HG03571 (cell line): ENCODE results near the gene WDR6.
A peak's percentile ranks its signal among the peaks of the same experiment; 100 is the strongest.

ENCODE experiments used
- ATAC-seq: cut with Tn5 transposase; IDR thresholded peaks from one replicate; pipeline ENCODE4 v1.9.1; 2021; ENCODE audit not compliant: unreplicated experiment

Gene WDR6

DNA sequence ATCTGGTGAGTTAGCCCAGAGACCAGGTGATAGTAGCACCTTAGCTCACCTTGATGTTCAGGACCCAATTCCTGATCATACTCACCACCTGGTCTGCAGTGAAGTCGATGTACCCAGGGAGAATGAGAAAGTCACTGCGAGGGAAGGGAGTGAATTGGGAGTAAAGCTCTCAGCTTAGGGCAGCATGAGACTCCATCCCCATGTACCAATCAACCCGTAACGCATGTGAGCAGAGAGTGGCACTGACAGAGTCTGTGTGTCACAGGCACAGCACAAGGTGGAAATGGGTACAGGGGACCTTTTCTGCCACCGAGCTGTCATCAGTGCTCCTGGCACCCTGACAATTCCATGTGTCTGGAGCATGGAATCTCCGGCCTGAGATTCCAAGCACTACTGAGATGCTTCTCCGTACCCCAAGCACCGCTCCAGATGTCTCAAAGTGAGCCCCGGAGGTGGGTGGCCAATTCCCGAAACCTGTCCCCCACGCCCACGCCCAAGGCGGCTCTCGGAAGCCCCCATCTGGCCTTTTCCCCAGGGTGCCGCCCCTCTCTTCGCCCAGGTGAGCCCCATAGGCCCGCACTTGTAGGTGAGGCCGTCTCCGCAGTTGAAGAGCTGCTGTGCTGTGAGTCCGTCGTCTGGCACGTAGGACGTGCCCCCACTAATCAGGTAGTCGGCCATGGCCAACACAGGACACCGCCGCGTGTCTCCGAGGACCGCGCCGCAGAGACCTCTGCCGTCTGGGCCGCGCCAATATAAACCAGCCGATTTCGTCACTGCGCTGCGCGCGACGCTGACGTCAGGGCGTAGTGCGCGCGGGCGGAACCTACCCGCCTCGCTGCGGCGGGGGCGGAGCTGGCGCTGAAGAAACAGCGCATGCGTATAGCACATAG is 21.7 kb downstream of the WDR6 start, which contains the start of gene IMPDH2:
Gene IMPDH2, minus strand, starts transcription at position 726 of the 890 bp plus-strand sequence. Its CDS starts 48 bp downstream, at position 678.
- ATAC-seq: peak; percentile 84

DNA sequence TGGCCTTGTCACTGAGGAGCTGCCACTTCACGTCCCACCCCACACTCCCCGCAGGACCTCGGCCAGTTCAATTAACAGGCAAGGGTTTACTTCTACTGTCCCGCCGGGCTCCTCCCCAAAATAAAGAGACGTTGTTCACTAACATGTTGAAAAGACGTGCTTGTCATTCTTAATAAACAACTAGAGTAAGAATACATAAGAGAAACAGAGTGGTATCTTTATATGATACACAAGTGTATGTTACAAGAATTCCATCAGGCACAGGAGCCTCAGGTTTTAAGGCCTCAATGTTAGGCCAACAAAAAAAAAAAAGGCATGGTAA is 22.3 kb downstream of the WDR6 start:
- ATAC-seq: no peak

DNA sequence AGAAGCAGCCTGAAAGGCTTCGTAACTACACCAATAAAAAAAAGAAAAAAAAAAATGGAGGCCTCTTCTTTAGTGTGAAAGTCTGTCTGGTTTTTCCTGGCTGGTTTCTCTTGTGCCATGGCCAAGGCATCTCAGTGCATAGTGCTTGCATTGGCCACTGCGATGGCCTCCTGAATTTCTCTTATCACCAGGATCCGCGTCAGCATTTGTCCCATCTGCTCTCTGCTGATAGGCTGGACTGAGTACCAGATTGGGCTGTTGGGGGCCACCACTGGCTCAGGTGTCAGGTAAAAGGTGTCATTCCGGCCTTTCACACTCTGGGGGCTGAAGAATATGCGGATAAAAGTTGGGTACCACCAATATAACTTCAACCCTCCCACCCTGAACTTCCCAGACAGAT is 23.1 kb downstream of the WDR6 start:
- no peak for ATAC-seq

DNA sequence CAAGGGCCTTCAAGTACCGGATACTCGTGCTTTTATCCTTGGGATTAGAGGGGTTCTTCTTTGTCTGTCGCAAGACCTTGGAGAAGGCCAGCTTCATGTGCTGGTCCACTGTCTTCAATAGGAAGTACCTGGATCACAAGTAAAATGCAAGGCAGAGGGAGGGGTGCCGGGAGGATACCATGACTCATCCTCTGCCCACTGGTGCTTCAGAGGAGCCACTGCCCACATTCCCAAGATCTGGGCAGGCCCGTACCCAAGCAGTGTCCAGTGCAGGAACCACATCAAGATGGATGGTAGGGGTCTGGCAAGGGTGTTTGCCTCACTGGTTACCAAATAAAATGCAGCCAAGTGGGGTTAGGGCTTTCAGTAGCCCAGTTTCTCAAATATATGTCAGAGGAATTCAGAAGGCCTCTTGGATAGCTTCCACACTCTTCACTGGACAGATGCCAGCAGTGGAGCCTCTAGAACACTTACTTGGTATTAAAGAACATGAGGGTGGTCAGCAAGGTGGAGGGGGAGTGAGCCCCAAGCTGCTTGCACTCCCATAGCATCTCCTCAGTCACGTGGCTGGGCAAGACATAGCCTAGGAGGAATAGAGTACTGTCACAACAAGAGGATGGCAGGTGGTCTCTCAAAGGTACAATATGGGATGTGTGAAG is 25.6 kb downstream of the WDR6 start:
- ATAC-seq: no peak

DNA sequence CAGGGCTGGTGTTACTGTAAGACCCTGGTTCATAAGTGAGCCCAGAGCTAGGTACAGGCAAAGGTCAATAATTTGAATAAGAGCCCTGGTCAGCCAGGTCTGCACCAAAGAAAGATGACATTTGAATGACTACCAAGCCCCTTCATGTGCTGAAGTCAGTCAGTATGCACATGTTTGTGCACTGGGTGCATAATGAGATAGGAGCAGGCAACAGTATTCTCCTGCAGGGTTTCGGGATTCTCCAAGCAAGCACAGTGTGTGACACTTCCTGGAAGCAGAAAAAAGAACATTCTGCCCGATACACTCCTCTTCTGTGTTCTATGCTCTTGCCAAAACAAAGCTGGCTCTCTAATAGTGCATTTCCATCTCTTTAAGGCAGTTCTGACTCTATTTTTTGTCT is 27.5 kb downstream of the WDR6 start:
- no peak for ATAC-seq

DNA sequence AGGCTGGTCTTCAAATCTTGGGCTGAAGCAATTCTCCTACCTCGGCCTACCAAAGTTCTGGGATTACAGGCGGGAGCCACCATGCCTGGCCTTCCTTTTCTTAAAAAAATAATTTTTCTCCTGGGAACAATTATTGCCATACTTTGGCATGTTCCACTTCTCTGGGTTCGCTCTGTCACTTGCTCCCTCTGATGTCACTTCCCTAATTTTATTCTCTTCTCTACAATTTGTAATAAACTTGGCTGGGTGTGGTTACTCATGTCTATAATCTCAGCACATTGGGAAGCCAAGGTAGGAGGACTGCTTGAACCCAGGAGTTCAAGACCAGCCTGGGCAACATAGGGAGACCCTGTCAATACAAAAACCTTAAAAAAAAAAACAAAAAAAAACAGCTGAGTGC is 28.1 kb downstream of the WDR6 start:
- no peak for ATAC-seq

DNA sequence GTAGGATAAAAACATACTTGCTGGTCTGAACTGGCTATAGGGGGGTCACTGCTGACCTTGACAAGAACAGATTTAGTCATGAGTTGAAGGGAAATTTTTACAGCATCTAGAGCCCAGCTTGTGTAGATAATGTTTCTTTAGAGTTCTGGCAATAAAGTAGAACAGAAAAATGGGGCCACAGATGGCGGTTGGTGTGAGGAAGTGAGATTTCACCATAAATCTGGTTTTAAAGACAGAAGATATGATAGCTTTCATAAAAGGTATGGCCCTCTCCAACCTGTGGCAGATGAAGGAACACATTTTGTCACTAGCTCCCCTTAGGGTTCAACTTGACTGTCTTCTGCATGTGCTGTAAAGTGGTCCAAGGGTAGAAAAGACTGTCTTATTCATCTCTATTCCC is 46.4 kb downstream of the WDR6 start:
- no peak for ATAC-seq

DNA sequence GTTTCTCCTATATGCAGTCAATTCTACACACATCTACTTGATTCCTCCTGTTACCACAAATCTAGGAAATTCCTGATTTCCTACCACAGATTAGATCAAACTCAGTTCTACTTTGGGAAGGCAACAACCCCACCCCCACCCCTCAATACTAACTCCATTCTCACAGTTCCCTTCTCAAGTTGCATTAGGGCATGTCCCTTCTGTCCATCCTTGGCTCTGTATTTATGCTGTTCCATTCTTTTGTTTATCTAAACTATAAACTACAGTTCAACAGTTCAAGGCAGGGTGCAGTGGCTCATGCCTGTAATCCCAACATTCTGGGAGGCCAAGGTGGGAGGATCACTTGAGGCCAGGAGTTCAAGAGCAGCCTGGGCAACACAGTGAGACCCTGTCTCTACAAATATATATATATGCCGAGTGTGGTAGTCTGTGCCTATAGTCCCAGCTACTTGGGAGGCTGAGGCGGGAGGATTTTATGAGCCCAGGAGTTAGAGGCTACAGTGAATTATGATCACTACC is 47.2 kb downstream of the WDR6 start:
- no peak for ATAC-seq

DNA sequence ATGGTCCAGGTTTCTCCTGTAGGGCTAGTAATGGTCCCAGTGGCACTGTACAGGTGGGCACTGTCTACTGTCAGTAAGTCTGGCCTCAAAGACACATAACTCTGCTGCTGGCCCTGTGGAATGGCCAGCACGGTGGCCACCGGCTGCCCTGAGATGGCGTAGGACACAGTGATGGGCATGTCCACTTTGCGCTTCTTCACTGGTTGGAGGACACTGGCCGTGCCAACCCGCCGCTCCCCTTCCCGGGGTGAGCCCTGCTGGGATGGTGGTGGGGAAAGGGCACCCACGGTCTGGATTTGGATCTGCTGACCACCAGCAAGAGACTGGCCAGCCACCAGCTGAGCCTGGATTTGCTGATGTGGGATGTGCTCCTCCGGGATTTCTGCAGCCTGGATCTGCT is 50.1 kb downstream of the WDR6 start:
- no peak for ATAC-seq

DNA sequence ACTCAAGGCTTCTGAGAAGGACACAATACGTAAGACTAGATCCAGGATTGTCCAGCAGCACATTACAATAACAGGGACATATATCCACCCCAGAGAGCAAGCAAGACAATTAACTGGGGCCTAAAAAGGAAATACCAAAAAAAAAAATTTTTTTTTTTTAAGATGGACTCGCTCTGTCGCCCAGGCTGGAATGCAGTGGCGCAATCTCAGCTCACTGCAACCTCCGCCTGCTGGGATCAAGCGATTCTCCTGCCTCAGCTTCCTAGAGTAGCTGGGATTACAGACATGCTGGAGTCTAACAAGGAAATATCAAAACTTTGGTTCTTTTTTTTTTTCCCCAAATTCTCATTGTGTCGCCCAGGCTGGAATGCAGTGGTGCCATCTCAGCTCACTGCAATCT is 50.8 kb downstream of the WDR6 start:
- ATAC-seq: no peak
